ENCODE data around the gene APOH.
"Not testable (repeated sequence)": the region's sequence is repeated elsewhere in the genome, so short reads cannot be mapped to it uniquely, and the experiment has no call there.

Gene APOH, protein sequence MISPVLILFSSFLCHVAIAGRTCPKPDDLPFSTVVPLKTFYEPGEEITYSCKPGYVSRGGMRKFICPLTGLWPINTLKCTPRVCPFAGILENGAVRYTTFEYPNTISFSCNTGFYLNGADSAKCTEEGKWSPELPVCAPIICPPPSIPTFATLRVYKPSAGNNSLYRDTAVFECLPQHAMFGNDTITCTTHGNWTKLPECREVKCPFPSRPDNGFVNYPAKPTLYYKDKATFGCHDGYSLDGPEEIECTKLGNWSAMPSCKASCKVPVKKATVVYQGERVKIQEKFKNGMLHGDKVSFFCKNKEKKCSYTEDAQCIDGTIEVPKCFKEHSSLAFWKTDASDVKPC

DNA sequence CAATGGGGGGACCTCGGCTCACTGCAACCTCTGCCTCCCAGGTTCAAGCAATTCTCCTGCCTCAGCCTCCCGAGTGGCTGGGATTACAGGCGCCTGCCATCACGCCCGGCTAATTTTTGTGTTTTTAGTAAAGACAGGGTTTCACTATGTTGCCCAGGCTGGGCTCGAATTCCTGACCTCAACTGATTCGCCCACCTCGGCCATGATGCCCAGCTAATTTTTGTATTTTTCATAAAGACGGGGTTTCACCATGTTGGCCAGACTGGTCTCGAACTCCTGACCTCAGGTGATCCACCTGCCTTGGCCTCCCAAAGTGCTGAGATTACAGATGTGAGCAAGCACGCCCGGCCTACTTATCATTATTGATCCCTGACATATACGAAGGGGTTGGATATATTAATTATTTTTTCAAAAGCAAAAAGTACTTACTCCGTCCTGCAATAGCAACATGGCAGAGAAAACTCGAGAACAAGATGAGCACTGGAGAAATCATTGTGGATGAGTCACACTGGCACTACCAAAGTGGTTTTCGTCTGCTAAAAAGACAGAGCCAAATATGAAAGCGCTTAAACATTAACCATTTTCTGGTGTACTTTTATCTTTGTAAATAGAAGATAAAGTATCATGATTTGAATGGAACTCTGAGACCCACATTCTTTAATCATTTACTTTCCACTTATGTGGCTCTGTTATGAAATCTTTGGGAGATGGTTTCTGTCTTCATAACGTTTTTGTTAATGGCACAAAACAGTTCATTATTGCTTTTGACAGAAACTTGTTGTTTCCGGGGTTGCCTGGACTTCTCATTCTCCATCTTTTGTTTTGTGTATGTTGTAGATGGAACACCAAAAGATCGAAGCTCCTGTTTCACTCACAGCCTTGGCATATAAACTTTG is at the start of gene APOH:
Gene APOH (minus strand): TSS at position 529 of the 896 bp plus-strand sequence. CDS start 36 bp downstream, at position 493.
- no peak for DNase-seq (ENCODE audit: low spot score)

DNA sequence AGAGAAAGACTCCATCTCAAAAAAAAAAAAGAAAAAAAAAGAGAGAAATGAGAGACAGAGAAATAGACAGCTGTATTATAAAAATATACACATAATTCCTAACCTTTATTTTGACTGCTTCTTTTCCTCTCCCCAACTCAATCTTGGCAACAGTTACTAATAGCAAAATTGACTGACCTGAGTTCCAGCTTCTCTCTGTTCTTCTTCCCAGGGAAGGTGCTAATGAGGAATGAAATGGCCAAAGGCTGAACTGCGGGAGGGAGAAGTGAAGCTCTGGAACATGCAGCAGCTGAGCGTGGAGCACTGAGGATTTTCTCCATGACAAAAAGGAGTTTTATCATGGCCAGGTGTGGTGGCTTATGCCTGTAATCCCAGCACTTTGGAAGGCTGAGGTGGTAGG is 48.0 kb upstream of the APOH start:
- no peak for DNase-seq (ENCODE audit: low spot score)

DNA sequence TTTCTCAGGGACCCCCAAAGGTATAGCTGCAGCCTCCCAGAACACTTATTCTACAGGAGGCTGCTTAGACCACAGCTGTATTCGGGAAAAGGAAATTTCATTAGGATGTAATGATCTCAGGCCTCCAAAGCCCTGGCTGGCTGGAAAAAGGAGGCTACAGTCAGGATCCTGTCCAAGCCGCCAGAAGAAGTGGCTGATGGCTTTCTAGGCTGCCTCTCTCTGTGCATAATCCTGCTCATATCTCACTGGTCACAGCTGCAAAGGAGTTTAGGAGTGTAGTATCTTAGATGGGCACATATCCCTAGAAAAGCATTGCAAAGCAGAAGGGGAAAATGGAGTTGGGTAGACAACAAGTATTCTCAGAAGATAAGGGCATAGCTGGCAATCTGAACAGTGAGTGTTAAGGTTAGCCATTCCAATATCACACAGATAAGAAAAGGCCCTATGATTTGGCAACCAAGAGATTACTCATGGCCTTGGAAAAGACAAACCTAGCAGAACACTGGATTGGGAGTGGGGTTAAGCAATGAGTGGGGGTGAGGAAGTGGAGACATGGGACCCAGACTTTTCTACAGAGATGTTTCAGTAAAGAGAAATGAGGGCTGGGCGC is 47.2 kb upstream of the APOH start:
- no peak for DNase-seq (ENCODE audit: low spot score)

- no peak for DNase-seq (ENCODE audit: low spot score)
Measured at GRCh38 chr17:66275651-66276050, 46.4 kb upstream of the APOH start.

GRCh38 chr17:66273586-66273848 is 44.3 kb upstream of the APOH start:
- no peak for DNase-seq (ENCODE audit: low spot score)

DNA sequence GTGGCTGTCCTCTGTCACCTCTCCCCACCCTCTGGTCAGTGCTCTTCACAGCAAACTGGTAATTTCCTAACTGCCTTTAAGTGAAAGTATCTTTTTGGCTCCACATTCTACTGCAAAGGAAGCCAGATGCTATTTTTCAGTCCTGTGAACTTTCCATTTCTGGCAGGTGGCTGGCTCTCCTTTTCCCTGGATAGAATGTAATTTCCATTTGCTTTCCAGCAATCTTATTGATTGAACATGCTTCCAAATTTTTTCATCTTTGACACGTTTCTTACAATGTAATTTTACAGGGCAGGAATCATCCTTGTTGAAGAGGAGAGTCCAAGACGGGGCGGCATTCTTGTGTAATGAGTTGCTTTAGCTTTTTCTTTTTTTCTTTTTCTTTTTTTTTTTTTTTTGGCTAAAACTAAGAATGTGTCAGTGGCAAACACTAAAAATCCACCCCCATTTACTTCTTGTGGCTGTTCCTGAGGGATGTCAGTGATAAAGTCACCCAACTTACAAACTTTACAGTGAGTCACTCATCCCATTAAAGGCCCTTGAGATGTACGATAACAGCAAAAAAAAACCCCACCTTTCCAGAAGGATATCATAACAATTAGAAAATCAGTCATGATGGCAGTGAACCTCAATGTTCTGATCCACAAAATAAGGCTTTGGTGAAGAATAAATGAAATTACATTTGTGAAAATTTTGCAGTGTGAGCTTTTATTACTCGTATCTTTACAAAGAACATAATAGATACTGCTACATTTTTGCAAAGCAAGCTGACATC is 43.8 kb upstream of the APOH start:
- no peak for DNase-seq (ENCODE audit: low spot score)

DNA sequence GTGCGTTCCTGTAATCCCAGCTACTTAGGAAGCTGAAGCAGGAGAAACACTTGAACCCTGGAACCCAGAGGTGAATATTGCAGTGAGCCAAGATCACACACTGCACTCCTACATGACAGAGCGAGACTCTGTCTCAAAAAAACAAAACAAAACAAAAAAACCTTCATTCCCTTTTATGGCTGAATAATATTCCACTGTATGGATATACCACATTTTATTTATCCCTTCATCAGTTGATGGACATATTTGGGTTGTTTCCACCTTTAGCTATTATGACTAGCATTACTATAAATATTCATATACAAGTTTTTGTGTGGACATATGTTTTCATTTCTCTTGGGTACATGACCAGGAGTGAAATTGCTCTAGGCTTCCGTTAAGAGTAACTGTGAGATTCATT is 42.3 kb upstream of the APOH start:
- no peak for DNase-seq (ENCODE audit: low spot score)

DNA sequence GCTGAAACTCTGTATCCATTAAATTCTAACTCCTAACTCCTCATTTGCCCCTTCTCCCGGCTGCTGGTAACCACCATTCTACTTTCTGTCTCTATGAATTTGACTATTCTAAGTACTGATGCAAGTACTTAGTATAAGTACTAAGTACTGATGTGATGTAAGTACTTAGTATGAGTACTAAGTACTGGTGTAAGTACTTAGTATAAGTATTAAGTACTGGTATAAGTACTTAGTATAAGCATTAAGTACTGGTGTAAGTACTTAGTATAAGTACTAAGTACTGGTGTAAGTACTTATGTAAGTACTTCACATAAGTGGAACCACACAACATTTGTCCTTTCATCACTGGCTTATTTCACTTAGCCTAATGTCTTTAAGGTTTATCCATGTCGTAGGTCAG is 40.9 kb upstream of the APOH start:
- DNase-seq (ENCODE audit: low spot score), result no peak

GRCh38 chr17:66268247-66268927 is 39.2 kb upstream of the APOH start:
- DNase-seq (ENCODE audit: low spot score), result no peak

DNA sequence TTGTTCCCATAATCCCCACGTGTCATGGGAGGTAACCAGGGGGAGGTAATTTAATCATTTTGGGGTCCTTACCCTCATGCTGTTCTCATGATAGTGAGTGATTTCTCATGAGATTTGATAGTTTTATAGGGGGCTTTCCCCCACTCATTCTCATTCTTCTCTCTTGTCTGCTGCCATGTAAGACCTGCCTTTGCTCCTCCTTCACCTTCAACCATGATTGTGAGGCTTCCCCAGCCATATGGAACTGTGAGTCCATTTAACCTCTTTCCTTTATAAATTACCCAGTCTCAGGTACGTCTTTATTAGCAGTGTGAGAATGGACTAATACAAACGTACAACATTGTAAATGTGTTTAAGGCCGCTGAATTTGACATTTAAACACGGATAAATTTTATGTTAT is 35.5 kb upstream of the APOH start:
- DNase-seq (ENCODE audit: low spot score), result no peak

DNA sequence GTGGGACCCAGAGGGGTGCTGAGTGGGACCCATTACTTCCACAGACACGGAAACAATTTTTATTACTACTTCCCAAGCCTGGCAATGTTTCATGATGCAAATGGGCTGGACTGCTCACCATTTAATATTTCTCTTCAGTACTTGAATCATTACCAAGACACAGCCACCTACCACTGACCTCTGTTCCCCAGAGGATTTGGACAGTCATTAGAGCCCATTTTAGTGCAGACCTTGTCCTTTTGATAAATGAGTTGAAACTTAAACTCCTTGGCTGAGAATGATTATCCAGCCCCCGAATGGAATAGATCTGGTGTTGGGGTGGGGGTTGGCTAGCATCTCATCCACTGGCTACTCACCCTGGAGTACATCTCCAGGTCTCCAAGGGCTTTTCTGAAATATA is 33.6 kb upstream of the APOH start:
- DNase-seq (ENCODE audit: low spot score), result no peak

DNA sequence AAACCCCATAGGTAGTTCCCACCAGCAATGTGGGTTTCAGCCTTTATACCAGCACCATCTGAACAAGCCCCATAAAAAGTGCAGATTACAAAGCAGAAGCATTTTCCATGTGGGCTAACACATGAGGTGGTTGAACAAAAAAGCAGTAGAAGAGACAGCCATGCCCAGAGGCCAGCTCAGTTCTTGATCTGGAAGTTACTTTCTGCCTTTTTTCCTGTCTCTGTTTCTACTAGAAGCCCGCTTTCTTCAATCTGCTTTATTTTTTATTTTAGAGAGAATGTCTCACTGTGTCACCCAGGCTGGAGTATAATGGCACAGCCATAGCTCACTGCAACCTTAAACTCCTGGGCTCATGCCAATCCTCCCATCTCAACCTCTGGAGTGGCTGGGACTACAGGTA is 31.5 kb upstream of the APOH start:
- DNase-seq (ENCODE audit: low spot score), result no peak

- no peak for DNase-seq (ENCODE audit: low spot score)
Measured at GRCh38 chr17:66260275-66260674, 31.1 kb upstream of the APOH start.

DNA sequence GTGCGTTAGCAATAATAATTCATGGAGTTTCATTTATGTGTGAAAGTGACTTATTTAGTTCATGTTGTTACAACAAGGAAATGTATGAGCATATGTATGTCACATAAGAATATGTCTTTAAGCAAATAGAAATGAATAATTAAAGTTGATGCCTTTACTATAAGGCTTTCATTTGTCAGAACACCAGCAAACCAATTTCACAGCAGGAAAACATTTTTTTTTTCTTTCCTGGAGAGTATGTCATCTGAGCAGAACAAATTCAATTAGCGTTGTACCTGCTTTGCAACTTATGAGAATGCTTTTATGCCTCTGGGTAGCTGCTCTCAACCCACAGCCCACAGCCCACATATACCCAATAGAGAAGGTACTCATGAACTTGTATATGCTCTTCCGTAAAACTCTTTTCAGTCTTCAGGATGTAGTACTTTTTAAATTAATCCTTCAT is 26.3 kb upstream of the APOH start:
- no peak for DNase-seq (ENCODE audit: low spot score)

DNA sequence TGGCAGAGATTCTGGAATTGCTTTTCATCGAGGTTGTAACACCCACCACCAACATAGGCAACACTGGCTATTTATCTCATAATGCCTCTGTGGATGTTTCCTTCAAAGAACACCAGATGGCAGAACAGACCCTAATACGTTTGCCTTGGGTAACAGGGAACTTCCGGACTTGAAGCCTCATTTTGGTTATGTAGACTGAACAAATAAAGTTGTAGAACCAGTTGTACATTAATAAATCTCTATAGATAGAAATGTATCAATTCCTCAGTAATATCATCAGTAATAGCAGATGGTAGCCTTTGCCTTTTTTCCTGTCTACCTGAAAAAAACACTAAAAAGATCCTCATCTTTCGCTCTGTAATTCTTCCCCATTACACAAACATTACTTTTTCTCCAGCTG is 25.9 kb upstream of the APOH start:
- DNase-seq (ENCODE audit: low spot score), result peak; percentile 93

DNA sequence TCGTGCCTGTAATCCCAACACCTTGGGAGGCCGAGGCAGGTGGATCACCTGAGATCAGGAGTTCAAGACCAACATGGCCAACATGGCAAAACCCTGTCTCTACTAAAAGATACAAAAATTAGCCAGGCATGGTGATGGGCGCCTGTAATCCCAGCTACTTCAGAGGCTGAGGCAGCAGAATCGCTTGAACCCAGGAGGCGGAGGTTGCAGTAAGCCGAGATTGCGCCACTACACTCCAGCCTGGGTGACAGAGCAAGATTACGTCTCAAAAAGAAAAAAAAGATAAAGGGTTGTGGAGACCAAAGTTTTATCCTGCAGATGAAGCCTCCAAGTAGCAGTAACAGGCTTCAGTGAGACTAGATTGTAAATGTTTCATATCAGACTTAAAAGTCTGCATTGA is 24.2 kb upstream of the APOH start:
- not testable (repeated sequence) for DNase-seq (ENCODE audit: low spot score)

GRCh38 chr17:66250686-66251085 is 21.5 kb upstream of the APOH start:
- no peak for DNase-seq (ENCODE audit: low spot score)

DNA sequence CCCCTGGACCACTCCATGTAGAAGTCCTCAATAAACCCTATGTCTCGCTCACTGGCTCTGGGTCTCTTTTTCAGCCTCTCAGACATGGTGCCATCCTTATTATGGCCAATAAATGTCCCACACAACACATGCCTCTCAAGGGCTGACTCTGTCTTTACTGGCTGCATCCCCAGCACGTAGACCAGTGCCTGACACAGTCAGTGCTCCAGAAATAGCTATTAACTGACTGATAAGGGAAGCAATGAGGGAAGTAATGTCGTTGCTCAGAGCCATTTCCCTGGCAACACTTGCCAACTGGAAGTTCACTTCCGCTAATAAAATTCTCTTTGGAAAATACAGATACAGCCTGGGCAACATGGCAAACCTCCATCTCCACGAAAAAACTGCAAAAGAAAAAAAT is 19.1 kb upstream of the APOH start:
- DNase-seq (ENCODE audit: low spot score), result no peak

DNA sequence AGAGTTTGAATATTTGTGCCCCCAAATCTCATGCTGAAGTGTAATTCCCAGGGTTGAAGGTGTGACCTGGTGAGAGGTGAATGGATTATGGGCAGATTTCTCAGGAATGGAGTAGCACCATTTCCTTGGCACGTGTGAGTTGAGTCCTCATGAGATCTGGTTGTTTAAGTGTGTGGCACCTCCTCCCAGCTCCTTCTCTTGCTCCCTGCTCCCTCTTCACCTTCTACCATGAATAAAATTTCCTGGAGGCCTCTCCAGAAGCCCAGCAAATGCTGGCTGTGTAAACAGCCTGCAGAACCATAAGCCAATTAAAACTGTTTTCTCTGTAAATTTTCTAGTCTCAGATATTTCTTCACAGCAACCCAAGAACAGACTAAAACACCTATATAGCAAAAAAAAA is 12.6 kb upstream of the APOH start:
- no peak for DNase-seq (ENCODE audit: low spot score)

DNA sequence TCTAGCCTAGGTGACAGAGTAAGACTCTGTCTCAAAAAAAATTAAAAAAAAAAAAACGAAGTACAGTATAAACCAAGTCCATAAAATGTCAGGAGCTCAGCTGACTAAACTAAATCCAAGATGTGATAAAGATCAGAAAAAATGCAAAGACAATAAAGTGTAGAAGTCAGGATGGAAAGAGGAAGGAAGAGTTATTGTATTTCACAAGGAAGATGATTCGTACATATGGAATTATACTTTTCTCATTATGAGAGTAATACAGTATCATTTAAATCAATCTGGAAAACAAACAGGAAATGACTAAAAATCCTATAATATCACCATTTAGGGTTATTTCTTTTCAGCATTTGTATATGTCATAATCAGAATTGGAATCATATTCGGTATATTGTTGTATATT is 11.4 kb upstream of the APOH start:
- DNase-seq (ENCODE audit: low spot score), result no peak

GRCh38 chr17:66240013-66240412 is 10.8 kb upstream of the APOH start:
- DNase-seq (ENCODE audit: low spot score), result no peak

Measured in pons (tissue), 1 donor.